ENCODE measurements around the gene HSD17B3.

Gene HSD17B3

DNA sequence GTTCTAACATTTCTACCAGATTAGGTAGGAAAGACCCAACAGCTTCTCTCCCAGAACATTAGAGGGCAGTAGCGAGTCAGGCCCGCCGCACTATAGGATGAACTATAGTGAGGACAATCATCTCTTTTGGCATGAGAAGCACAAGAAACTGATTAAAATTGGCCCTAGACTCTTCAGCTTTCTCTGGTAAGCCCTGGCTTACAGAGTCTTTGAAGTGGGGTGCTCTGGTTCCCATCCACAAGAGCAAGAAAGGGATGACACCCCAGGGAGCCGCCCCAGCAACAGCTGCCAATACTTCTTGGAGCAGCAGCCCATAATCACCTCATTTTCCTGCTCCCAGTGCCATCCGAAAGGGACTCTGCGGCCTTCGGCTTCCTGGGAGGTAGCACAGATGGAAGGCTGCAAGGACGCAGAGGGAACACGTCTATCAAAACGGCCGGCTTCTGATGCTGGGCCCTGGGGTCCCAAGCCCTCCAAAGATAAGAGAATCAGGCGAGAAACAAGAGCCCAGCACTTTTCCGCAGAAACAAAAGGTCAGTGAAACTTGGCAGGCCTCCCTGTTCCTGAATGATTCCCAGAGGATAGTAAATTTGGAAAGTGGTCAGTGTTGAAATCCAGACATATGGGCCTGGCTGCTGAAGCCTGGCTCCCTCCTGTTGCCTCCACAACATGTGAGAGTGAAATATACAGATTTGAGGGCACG lies 69.3 kb downstream of the HSD17B3 start:
- DNase-seq: peak; percentile 76

DNA sequence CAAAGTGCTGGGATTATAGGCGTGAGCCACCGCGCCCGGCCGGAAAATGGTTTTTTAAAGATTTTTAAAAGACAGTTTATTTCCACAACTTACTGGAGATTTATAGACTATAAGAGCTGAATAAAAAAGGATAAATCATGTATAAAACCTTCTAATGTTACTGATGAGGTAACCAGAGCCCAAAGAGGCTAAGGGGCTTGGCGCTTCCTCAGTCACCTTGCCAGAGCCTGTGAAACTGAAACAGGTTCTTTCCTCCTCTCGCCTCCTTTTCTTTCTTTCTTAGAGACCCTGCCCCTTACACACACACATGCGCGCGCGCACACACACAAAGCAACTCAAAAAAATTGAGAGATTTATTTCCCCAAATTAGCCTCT lies 69.8 kb downstream of the HSD17B3 start:
- DNase-seq: no peak

DNA sequence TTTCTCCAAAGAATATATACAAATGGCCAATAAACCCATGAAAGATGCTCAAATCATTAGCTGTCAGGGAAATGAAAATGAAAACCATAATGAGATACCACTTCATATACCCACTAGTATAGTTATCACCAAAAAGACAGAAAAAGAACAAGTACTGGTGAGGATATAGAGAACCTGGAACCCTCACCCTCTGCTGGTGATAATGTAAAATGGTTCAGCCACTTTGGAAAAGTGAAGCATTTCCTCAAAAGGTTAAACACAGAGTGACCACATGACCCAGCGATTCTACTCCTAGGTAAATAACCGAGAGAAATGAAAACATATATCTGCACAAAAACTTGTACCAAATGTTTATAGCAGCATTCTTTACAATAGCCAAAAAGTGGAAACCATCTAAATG lies 72.0 kb downstream of the HSD17B3 start:
- DNase-seq: no peak

DNA sequence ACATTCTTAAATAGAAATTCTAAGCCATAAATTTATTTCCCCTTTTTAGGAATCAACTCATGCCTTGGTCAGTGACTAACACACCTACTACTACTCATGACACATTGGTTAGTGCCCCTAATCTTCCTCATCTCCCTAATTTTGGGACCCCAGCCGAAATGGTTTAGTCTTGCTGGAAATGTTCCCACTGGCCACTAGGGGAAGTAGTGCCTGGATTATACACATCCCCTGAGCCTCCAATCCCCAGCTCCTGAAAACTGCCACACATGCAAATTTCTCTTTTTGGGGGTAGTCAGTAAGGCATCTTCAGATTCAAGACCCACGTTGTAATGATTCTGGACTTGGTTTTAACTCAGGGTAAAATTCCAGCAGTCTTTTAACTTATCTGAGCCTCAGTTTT lies 79.8 kb downstream of the HSD17B3 start:
- peak; percentile 33 for DNase-seq

DNA sequence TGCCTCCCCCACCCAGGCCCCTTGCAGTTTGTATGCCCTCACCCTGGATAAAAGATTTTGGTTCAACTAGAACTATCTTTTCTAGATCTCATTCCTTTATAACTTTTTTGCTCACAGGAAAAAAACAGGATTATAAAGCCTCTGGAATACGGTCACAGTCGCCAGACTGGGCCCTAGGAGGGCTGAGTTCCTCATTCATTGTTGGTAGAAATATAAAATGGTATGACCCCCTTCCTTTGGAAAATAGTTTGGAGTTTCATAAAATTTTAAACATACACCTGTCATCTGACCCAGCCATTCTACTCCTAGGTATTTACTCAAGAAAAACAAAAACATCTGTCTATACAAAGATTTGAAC lies 82.1 kb downstream of the HSD17B3 start:
- no peak for DNase-seq

DNA sequence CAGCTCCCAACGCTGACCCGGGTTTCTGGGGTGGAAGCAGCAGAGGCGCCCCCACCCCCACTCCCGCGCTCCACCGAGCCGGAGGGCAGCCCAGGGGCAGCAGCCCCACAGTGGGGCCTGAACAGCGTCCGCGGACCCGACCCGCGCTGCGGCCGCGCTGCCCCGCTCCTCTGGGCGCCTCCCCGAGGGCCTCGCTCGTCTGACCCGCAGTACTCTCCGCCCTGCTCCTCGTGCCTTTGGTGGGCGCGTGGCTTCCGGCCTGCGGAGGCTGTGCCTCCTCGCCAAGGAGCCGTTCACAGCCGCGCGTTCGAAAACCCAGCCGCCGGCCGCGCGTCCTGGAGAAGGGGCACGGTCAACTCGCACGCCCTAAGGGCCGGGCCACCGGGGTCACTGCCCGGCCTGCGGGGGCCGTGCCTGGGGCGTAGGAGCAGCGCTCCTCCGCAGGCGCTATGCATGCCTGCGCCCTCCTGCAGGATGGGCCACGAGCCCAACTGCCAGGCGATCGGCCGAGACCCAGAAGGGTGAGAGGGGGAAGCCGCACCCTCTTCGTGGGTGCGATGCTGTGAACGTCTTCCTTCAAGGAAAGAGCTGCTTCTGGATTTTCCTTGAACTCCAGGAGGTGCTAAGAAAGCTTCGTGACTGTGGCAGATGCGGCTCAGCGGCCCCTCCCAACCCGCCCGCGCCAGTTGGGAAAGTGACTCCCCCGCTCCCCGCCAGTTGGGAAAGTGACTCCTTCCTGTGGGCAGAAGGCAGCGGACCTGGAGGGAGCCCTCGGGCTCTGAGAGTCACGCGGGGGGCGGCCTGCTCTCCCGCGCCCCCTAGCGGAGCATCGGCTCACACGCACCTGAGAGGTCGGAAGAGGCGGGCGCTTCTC lies 82.7 kb downstream of the HSD17B3 start:
- DNase-seq: peak; percentile 47

DNA sequence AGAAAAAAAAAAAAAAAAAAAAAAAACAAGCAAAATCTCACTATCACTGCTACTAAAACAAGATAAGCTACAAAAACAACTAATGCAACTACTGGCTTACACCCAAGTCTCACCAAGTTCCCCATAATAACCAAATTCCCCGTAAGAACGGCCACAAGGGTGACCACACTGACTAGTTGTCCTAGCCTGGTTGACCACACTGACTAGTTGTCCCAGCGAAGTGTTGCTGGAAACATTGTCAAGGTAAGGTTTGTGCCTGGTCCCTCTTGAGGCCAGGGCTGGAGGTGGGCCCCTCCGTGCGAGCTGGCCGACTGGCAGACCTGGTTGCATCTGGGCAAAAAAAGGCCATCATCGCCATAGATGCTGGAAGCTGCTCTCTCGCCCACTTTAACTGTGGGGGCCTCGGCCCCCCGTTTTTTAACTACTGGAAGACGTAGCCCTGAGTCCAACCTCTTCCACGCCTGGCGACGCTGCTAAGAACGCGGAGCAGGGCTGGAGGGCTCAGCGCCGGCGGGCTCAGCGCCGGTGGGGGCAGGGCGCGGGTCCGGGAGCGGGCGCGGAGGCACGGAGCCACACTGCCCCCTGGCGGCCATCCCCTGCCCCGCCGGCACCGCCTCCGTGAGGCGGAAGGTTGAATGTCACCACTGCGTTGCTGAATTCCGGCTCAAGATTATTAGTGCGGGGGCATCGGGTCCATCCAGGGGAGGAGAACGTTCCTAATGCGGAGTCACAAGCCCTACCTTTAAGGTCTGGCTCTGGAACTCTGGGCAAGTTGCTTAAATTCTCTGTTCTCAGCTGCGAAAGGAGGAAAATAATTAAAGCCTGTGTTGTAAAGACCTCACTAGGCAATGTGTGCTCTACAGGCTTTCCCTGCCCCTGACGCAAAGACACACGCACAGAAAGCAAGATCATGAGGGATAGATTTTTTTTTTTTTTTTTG lies 84.0 kb downstream of the HSD17B3 start:
- DNase-seq: peak; percentile 85

DNA sequence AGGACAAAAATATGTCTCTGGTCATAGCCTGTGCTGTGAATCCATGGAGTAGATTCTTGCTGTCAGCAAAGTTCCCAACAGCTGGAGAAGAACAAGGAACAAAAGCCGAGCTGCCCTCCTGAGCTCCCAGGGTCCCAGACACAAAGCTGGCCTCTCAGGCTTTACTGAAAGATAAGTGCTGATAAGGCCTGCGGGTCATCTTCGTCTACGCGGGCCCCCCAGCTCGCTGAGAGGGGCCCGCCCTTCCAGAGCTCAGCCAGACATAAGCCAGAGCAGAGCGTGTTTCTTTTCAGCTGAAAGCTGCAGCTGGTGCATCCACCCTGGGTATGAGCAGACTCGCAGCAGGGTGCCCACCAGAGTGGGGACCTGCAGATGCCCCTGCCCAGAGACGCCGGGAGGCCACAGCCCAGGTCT lies 84.7 kb downstream of the HSD17B3 start:
- DNase-seq: peak; percentile 9

DNA sequence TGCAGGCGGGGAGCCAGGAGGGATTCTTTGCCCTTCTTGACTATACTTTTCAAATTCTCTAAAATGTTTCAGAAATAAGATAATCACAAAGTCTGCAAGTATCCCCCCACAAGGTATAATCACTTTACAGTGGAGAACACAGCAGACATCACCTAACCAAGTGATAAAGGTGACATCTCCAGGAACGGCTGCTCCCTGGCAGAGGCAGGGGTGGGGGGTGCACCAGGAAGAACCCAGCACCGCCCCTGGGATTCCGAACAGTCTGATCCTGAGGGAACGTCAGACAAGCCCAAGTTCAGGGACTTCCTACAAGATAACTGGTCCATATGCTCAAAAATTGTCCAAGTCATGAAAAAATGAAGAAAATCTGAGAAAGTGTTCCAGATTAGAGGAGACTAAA lies 85.4 kb downstream of the HSD17B3 start:
- DNase-seq: no peak

DNA sequence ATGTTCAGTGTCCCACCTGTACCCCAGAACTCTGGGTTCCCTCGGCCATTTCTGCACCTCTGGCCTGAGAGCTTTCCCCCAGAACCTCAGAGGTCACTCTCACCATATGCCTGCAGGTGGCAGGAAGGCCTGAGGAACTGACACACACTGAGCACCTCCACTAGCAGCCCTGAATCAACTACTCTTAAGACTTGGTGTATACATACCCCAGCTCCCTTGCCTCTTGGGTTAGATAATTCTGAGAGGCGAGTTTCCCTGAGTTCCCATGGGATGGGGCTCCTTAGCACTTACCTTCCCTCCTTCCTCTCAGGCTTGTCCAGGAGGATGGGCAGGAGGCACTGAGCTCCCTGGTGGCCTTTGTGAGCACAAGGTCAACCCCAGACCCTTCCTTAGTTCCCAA lies 86.1 kb downstream of the HSD17B3 start:
- DNase-seq: no peak

DNA sequence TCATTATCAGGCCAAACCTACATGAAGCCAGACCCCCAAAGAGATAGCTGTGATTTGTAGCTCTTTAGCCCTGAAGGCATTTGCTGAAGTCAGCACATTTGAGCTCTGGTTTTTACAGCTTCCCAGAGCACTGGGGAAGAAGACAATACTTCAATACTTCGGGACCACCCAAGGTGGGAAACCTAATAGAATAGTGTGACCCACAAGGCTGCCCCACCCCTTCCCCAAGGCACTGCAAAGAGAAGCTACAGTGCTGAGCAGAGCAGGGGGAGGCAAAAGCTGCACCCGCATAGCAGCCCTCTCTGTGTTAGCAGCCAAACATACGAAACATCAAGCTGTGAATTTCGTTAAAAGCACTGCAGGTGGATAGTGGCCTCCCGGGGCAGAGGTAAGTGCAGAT lies 87.3 kb downstream of the HSD17B3 start:
- DNase-seq: no peak

DNA sequence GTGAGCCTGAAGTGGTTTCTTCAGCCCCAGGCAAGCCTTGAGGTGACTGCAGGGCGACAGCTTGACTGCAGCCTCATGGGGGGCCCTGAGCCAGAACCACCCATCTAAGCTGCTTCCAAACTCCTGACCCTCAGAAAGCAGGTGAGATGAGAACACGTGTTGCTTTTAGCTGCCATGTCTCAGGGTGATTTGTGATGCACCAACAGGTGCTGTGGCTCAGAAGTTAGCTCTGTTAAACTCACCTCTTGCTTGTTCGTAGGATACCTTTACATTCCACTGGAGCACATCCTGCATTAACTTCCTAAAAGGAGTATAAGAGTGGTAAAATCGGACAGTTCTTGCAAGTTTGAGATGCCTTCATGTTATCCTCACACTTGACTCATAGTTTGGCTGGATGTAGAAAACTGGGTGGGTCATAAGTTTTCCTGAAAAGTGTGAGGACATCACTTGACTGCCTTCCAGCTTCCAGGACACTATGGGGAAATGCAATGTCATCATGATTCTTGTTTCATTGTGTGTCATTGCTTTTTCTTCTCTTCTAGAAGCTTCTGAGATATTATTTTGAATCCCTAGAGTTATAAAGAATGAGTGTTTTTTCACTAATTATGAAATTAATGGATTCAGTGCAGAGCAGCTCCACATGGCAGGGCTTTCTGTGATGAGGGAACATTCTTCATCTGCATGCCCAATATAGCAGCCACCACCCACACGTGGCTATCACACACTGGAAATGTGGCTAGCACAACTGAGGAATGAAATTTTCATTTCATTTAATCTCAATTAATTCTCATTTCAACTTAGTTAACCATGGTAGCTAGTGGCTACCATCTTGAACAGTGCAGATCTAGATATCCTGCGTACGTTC lies 92.3 kb downstream of the HSD17B3 start:
- DNase-seq: no peak

DNA sequence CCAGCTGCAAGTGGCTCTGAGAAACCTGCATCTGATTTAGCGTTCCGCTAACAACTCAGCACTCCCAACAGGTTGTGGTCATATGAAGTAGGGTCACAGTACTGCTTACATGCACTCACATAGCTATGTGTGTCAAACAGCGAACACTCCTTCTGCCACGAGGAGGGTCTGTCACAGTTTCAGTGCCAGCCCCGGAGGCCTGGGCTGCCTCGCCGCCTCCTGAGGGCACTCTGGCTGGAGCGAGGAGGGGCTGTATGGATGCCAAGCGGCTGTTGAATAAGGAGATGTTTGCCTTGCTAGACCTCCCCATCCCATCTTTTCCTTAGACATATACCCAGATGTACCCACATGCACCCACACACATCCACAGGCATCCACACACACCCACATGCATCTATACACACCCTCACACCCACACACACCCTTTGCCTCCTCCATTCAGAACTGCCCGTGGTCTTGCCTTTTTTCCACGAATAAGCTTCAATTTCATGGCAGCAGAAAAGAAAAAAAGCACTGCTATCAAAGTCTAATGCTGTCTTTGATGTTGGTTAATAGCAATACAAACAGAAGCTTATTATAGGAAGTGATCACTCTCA lies 95.7 kb downstream of the HSD17B3 start:
- no peak for DNase-seq

DNA sequence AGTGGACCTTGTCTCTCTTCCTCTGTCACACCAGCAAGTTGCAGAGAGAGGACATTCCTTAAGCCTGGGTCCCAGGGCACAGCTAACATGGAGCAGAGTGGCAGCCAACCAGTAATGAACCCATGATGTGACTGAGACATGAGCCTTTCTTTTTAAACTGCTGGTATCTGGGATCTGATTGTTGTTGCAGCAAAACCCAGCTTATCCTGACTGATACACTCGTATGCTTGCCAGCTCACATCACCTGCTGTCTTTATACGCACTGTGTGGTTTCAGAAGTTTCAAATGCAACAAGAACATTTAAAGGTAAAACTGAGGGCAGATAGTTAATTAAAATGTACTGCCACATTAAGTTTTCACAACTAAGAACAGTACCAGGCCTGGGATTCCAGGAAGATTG lies 97.1 kb downstream of the HSD17B3 start:
- no peak for DNase-seq

DNA sequence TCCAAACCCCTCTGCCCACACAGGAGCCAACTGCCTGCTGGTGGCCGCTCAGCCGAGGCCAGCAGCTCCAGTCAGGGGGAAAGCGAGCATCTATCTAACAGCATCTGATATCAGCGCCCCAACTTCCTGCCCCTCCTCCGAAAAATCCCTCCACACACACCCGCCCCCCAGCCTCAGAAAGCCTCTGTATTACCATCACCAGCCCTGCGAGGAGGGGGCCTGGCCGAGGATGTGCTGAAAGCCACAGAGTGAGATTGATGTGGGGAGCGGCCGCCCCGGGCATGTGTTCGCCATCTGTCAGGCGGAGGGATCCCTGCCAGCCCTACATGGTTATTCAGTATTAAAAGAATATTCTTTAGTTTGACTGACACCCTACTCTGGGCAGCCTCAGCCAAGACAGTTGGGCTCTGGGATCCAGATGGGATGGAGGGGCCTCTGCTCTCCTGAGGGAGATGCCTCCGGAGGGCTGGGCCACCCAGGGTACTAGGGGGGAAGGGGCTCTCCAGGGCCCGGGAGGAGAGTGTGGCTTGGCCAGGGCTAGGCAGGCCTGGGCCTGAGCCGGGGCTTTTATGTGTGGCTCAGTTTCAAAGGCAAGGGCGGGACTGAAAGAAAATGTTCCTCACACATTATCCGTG lies 98.0 kb downstream of the HSD17B3 start:
- no peak for DNase-seq

DNA sequence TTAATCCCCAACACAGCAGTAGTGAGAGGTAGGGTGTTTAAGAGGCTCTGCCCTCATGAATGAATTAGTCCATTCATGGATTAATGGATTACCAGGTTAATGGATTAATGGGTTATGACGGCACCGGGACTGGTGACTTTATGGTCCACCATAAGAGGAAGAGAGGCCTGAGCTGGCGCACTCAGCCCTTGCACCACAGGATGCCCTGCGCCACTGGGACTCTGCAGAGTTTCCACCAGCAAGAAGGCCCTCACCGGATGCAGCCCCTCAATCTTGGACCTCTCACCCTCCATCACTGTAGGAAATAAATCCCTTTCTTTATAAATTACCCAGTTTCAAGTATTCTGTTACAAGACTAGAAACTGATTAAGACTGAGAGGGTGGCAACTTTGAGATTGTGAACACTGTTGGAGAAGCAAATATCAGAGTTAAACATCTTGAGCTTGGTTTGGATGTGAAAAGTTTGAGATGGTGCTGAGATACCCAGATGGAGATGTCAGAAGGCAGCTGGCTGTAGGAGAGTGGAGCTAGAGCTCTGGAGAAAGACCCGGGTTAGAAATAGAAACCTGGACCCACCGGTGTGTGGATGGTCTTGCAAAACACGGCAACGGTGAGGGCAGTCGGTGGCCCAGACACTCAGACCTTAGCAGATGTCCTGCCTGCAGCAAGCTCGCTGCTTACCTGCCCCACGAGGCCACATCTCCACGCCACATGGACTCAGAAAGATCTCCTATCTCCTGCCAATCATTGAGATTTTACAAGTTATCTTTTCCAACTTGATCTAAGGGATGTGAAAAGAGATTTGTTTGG lies 98.8 kb downstream of the HSD17B3 start:
- no peak for DNase-seq

DNA sequence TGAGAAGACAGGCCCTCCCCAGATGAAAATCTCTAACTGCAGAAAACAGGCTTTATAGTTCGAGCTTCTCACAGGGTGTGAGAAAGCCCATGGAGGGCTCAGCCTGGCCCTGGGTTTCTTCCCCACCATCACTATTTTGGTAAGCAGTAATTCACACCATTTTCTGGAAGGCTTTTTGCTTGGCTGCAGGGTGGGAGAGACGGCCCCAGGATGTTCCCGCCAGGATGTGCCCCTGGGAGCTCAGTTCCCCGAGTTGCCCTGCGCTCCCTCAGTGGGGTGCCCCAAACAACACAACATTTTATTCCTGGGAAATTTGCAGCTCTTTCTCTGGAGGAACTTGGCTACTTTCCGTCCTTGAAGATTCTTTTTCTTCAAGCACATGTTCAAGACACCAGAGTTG lies 100.8 kb downstream of the HSD17B3 start:
- DNase-seq: no peak

DNA sequence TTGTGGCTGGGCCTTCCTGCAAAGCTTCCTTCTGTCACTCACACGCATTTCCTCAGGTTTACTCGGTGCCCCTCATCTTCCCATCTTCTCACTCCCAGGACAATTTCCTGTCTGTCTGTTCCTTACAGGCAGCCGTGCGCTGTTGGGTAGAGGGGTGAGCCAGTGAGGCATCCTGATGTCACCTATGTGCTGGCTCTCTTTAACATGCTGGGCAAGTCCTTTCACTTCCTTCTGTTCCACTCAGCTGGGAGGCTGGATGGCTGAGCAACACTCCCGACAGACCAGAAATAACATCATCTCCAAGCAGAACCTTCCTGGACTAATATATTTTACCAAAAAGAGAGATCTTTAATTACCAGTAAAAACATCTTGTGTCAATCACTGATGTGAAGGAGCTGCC lies 103.0 kb downstream of the HSD17B3 start:
- DNase-seq: no peak

DNA sequence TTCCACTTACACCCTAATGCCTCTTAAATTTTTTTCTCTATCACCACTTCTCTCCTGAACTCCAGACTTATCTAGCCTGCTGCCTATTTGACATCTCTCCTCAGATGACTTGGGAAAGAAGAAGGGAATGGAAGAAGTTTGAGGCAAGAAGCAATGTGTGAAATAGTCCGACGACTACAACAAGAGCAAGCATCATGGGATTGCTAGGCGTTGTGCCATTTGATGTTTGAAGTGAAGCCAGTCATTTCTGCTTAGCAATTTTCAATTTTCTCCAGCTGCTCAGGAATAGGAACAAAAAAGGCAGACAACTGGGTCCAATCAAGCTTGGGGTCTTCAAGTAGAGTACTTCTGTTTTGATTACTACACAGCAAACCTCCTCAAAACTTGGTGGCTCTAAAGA lies 106.4 kb downstream of the HSD17B3 start:
- DNase-seq: no peak

DNA sequence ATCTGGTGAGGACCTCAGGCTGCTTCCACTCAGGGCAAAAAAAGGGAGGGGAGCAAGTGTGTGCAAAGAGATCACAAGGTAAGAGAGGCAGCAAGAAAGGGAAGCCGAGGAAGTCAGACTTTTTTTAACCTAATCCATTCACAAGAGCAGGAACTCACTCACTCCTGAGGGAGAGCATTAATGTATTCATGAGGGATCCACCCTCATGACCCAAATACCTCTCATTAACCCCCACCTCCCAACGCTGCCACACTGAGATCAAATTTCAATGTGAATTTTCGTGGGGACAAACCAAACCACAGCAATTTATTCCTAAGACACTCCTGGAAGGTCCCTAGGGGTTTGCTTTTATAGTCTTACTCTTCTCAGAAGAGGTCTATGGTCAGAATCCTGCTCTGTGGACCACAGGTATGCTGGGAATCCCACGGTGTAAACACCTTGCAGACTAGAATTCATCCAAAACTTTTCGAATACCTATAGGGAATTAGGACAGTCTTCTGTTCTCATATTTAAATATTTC lies 108.7 kb downstream of the HSD17B3 start:
- no peak for DNase-seq
